DOHH2 (cell line): ENCODE results near the gene AUTS2.

Source experiments
- H3F3A ChIP-seq: fragments of 200-600 bp; sonication (generic), shearing (Covaris generic); 2 replicates; pipeline ENCODE4 v1.6.0; 2016; ENCODE audit warnings: antibody characterized with exemption, mild to moderate bottlenecking; ENCODE audit not compliant: control insufficient read depth, insufficient read depth
- H3K27ac ChIP-seq: fragments of 200-600 bp; sonication (generic); 2 replicates; pipeline ENCODE4 v1.5.1; 2014; ENCODE audit warnings: low read depth, mild to moderate bottlenecking, low read length, moderate library complexity
- H3K27me3 ChIP-seq: fragments of 200-600 bp; sonication (generic); 2 replicates; pipeline ENCODE4 v1.6.1; 2014; ENCODE audit warnings: mild to moderate bottlenecking, low read length, mixed read lengths; ENCODE audit not compliant: control insufficient read depth
- H3K36me3 ChIP-seq: fragments of 200-600 bp; sonication (generic); 2 replicates; pipeline ENCODE4 v1.6.1; 2014; ENCODE audit warnings: mild to moderate bottlenecking, low read length, moderate library complexity, mixed read lengths; ENCODE audit not compliant: control insufficient read depth
- H3K4me1 ChIP-seq: fragments of 200-600 bp; sonication (generic); 2 replicates; pipeline ENCODE4 v1.6.1; 2014; ENCODE audit warnings: mild to moderate bottlenecking, low read length, mixed read lengths; ENCODE audit not compliant: control insufficient read depth
- H3K4me2 ChIP-seq: fragments of 200-600 bp; sonication (generic); 2 replicates; pipeline ENCODE4 v1.6.0; 2014; ENCODE audit warnings: mild to moderate bottlenecking, low read length, moderate library complexity
- H3K4me3 ChIP-seq: fragments of 200-600 bp; sonication (generic); 2 replicates; pipeline ENCODE4 v1.5.1; 2014; ENCODE audit warnings: mild to moderate bottlenecking, low read length, mixed read lengths
- H3K79me2 ChIP-seq: fragments of 200-600 bp; sonication (generic); 2 replicates; pipeline ENCODE4 v1.6.1; 2014; ENCODE audit warnings: mild to moderate bottlenecking, low read length, mixed read lengths; ENCODE audit not compliant: control insufficient read depth
- H3K9me2 ChIP-seq: fragments of 200-600 bp; sonication (generic); replicated peaks from 2 replicates; pipeline ENCODE4 v1.6.1; 2014; ENCODE audit warnings: mild to moderate bottlenecking, low read length, mixed read lengths; ENCODE audit not compliant: control insufficient read depth
- H3K9me3 ChIP-seq: fragments of 200-600 bp; sonication (generic); 2 replicates; pipeline ENCODE4 v1.6.1; 2014; ENCODE audit warnings: antibody characterized with exemption, low read length, mixed read lengths; ENCODE audit not compliant: control insufficient read depth, insufficient read depth
- H4K20me1 ChIP-seq: fragments of 200-600 bp; sonication (generic); 2 replicates; pipeline ENCODE4 v1.6.0; 2014; ENCODE audit warnings: low read depth, mild to moderate bottlenecking, antibody characterized with exemption, low read length, moderate library complexity; ENCODE audit not compliant: control insufficient read depth, insufficient read depth
- EZH2phosphoT487 ChIP-seq: fragments of 200-600 bp; sonication (generic); IDR thresholded peaks from 2 replicates; pipeline ENCODE4 v1.6.1; 2017; ENCODE audit warnings: borderline replicate concordance, mild to moderate bottlenecking, antibody characterized with exemption, low read length, moderate library complexity, mixed read lengths
- TF ChIP-seq, protein P1 (sequence below): fragments of 200-600 bp; sonication (generic); IDR thresholded peaks from one replicate; pipeline ENCODE4 v1.5.1; 2014; ENCODE audit warnings: antibody characterized with exemption, mild to moderate bottlenecking, low read depth, low read length; ENCODE audit not compliant: poor library complexity, severe bottlenecking

The AUTS2 gene

DNA sequence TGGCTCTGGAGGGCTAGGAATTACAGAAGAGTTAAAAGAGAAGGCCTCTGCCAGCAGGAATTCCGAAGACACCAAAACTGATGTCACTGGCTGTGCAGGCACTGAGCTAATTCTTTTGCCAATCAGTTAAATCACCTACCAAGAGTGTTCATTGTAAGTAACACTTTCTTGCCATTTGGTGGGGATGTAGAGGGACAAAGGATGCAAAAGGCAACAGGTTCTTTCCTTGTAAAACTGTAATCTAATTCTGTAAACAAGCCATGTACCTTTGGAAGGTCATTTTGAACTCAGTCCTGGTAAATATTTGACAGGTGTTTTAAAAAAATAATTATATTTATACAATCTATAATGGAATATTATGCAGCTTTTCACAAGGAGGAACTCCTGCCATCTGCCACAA is 438.4 kb downstream of the AUTS2 start:
- H3F3A ChIP-seq: 0 out of 2 replicates have a peak, but pooled peaks cover 2% of the 10 kb centered on the region
- peaks cover 63% of the 10 kb centered on the region for H3K4me1 ChIP-seq
- H3K36me3 ChIP-seq: peaks cover 3% of the 10 kb centered on the region; the same call in 1 of the 2 replicates
- no peak overlapping the region for H3K4me2 ChIP-seq
- no peak overlapping the region for H3K27ac ChIP-seq
- H3K9me2 ChIP-seq: no peaks in the 10 kb centered on the region
- H3K4me3 ChIP-seq: no peak overlapping the region
- H4K20me1 ChIP-seq: peaks cover 5% of the 10 kb centered on the region; the same call in 1 of the 2 replicates
- peaks cover 12% of the 10 kb centered on the region for H3K9me3 ChIP-seq
- H3K79me2 ChIP-seq: peaks cover 24% of the 10 kb centered on the region
- H3K27me3 ChIP-seq: no peaks in the 10 kb centered on the region
- TF ChIP-seq, protein P1, sequence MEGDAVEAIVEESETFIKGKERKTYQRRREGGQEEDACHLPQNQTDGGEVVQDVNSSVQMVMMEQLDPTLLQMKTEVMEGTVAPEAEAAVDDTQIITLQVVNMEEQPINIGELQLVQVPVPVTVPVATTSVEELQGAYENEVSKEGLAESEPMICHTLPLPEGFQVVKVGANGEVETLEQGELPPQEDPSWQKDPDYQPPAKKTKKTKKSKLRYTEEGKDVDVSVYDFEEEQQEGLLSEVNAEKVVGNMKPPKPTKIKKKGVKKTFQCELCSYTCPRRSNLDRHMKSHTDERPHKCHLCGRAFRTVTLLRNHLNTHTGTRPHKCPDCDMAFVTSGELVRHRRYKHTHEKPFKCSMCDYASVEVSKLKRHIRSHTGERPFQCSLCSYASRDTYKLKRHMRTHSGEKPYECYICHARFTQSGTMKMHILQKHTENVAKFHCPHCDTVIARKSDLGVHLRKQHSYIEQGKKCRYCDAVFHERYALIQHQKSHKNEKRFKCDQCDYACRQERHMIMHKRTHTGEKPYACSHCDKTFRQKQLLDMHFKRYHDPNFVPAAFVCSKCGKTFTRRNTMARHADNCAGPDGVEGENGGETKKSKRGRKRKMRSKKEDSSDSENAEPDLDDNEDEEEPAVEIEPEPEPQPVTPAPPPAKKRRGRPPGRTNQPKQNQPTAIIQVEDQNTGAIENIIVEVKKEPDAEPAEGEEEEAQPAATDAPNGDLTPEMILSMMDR: no peak
- no peak for TF ChIP-seq EZH2phosphoT487

DNA sequence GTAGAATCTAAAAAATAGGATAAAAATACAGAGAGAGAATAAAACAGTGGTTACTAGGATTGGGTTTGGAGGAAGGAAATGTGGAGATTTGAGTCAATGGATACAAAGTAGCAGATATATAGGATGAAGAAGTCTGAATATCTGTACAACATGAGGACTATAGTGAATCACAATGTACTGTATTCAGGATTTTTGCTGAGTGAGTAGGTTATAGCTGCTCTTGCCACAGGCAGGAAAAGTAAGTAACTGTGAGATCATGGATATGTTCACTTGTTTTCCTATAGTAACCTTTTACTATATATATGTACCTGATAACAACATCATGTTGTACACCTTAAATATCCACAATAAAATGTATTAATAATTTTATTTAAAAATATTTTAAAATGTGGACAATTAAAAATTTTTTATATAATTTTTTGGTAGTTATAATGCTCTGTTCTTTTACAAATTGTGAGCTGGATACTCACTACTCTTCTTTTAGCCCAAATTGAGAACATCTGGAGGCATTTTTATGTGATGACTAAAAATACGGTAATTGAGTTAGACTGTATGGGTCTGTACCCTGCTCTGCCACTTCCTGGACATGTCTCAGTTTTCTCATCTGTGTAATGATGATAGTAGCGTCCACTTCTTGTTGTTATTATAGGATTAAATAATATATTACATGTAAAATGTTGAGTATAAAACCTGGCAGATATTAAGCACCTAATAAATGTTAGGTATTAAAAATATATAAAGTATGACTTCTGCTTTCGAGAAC is 439.1 kb downstream of the AUTS2 start:
- peak overlapping the region; percentile 41 for H3K4me2 ChIP-seq
- H3K4me3 ChIP-seq: no peak overlapping the region
- H4K20me1 ChIP-seq: peaks cover 5% of the 10 kb centered on the region; the same call in 1 of the 2 replicates
- peaks cover 5% of the 10 kb centered on the region for H3K9me3 ChIP-seq
- H3K79me2 ChIP-seq: peaks cover 20% of the 10 kb centered on the region
- no peak overlapping the region for H3K27ac ChIP-seq
- 0 out of 2 replicates have a peak, but pooled peaks cover 2% of the 10 kb centered on the region for H3F3A ChIP-seq
- no peaks in the 10 kb centered on the region for H3K27me3 ChIP-seq
- no peaks in the 10 kb centered on the region; the same call in 1 of the 2 replicates for H3K36me3 ChIP-seq
- peaks cover 56% of the 10 kb centered on the region for H3K4me1 ChIP-seq
- H3K9me2 ChIP-seq: no peaks in the 10 kb centered on the region
- TF ChIP-seq, protein P1: no peak
- TF ChIP-seq EZH2phosphoT487: no peak

DNA sequence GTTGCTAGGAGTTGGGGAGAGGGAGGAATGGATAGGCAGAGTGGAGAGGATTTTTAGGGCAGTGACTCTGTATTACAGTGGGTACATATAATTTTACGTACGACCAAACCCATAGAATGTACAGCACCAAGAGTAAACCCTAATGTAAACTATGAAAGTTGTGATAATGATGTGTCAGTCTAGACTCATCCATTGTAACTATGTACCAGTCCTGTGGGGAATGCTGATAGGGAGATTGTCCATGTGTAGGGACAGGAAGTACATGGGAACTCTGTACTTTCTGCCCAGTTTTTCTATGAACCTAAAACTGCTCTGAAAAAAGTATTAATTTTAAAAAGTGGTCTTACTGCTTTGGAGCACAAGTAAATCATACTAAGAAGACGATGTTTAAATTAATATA is 441.8 kb downstream of the AUTS2 start:
- Histone ChIP-seq H3K9me2 (no peaks in the 10 kb centered on the region), H3K79me2 (peaks cover 9% of the 10 kb centered on the region), H3K36me3 (no peaks in the 10 kb centered on the region)

More for the DNA sequence above, 441.8 kb downstream of the AUTS2 start:
- no peaks in the 10 kb centered on the region for H3K27me3 ChIP-seq
- no peak overlapping the region for H3K27ac ChIP-seq
- peaks cover 5% of the 10 kb centered on the region; the same call in 1 of the 2 replicates for H4K20me1 ChIP-seq
- 0 out of 2 replicates have a peak, but pooled peaks cover 2% of the 10 kb centered on the region for H3F3A ChIP-seq
- no peaks in the 10 kb centered on the region for H3K9me3 ChIP-seq
- H3K4me1 ChIP-seq: peaks cover 42% of the 10 kb centered on the region
- H3K4me2 ChIP-seq: no peak overlapping the region
- no peak overlapping the region for H3K4me3 ChIP-seq
- TF ChIP-seq, protein P1: no peak
- no peak for TF ChIP-seq EZH2phosphoT487
